IMR-90 (cell line): ENCODE data around the gene AJAP1. TPM values are rescaled to one million over a fixed set of nuclear protein-coding genes. Genes with fewer than 3 reads are reported as not detected.

ENCODE experiments used
- ATAC-seq: fragments of 200-7000 bp; cut with Tn5 transposase; 2 replicates; pipeline ENCODE4 v1.9.1; 2020; ENCODE audit warnings: low read depth, mild to moderate bottlenecking, moderate library complexity
- BruUV-seq: library from RNA; stranded (reverse); fragments of 400-500 nt; replicated peaks from 2 replicates; lab custom pipeline; 2021; lab: Mats Ljungman, UMichigan
- CTCF ChIA-PET: fragments of 300-600 bp; formaldehyde crosslinking; extraction: SDS; loops from one replicate; lab custom pipeline; 2021; ENCODE audit warnings: antibody characterized with exemption; lab: Yijun Ruan, JAX
- POLR2A ChIA-PET: fragments of 300-600 bp; sonication (Branson Sonifier 250); formaldehyde crosslinking; loops from one replicate; lab custom pipeline; 2022; ENCODE audit warnings: antibody characterized with exemption; ENCODE audit not compliant: unreplicated experiment; lab: Charles Lee
- DNase-seq: peaks from one replicate; pipeline ENCODE4 v3.0.0; 2013
- H2AFZ ChIP-seq: replicated peaks from 2 replicates; pipeline ENCODE3; 2013; ENCODE audit warnings: low read length, mild to moderate bottlenecking; ENCODE audit not compliant: poor library complexity
- H2AK5ac ChIP-seq: 2 replicates; pipeline ENCODE4 v1.6.1; 2013; ENCODE audit warnings: low read depth, low read length, inconsistent platforms
- H2AK9ac ChIP-seq: replicated peaks from 2 replicates; pipeline ENCODE3; 2013; ENCODE audit warnings: mild to moderate bottlenecking, low read depth, low read length, moderate library complexity; ENCODE audit not compliant: poor library complexity
- H2BK120ac ChIP-seq: 2 replicates; pipeline ENCODE4 v1.6.1; 2013; ENCODE audit warnings: low read depth, low read length, inconsistent platforms
- H2BK15ac ChIP-seq: 3 replicates; pipeline ENCODE4 v1.6.1; 2013; ENCODE audit warnings: low read depth, low read length, inconsistent platforms
- H2BK20ac ChIP-seq: 2 replicates; pipeline ENCODE4 v1.6.1; 2013; ENCODE audit warnings: low read depth, mild to moderate bottlenecking, inconsistent platforms, low read length, moderate library complexity
- H2BK5ac ChIP-seq: 2 replicates; pipeline ENCODE4 v1.6.1; 2013; ENCODE audit warnings: mild to moderate bottlenecking, low read depth, low read length, inconsistent platforms; ENCODE audit not compliant: poor library complexity, severe bottlenecking
- H3K14ac ChIP-seq: replicated peaks from 2 replicates; pipeline ENCODE4 v1.6.1; 2013; ENCODE audit warnings: low read depth, low read length, inconsistent platforms
- H3K18ac ChIP-seq: 2 replicates; pipeline ENCODE4 v1.6.1; 2013; ENCODE audit warnings: low read depth, low read length, control low read depth
- H3K23ac ChIP-seq: 2 replicates; pipeline ENCODE4 v1.6.1; 2013; ENCODE audit warnings: low read depth, low read length, inconsistent platforms
- H3K27ac ChIP-seq: 2 replicates; pipeline ENCODE4 v1.5.1; 2013; ENCODE audit warnings: mild to moderate bottlenecking, control low read depth, low read length; ENCODE audit not compliant: insufficient read depth
- H3K27me3 ChIP-seq: 2 replicates; pipeline ENCODE4 v1.6.1; 2013; ENCODE audit warnings: low read length; ENCODE audit not compliant: control insufficient read depth, insufficient read depth
- H3K36me3 ChIP-seq: 2 replicates; pipeline ENCODE4 v1.6.1; 2013; ENCODE audit warnings: low read length, mixed read lengths; ENCODE audit not compliant: control insufficient read depth, insufficient read depth
- H3K4ac ChIP-seq: 2 replicates; pipeline ENCODE4 v1.6.1; 2013; ENCODE audit warnings: low read depth, low read length, inconsistent platforms
- H3K4me1 ChIP-seq: 2 replicates; pipeline ENCODE4 v1.6.1; 2013; ENCODE audit warnings: low read length, mixed read lengths; ENCODE audit not compliant: control insufficient read depth, insufficient read depth
- H3K4me2 ChIP-seq: 2 replicates; pipeline ENCODE4 v1.6.1; 2013; ENCODE audit warnings: low read depth, mild to moderate bottlenecking, control low read depth, low read length, moderate library complexity
- H3K4me3 ChIP-seq: 2 replicates; pipeline ENCODE4 v1.5.1; 2013; ENCODE audit warnings: low read depth, mild to moderate bottlenecking, control low read depth, low read length, moderate library complexity; ENCODE audit not compliant: insufficient read depth
- H3K56ac ChIP-seq: 2 replicates; pipeline ENCODE4 v1.6.1; 2013; ENCODE audit warnings: low read length, inconsistent platforms; ENCODE audit not compliant: insufficient read depth; ENCODE audit errors: extremely low read depth
- H3K79me1 ChIP-seq, 2 experiments: 2 replicates each; pipeline ENCODE4 v1.6.1; 2013; ENCODE audit warnings: low read length in 2 of 2, inconsistent platforms in 1 of 2, low read depth in 1 of 2
- H3K9ac ChIP-seq: 2 replicates; pipeline ENCODE4 v1.6.1; 2013; ENCODE audit warnings: low read depth, low read length, control low read depth
- H3K9me1 ChIP-seq: 2 replicates; pipeline ENCODE4 v1.6.1; 2013; ENCODE audit warnings: low read length, inconsistent platforms; ENCODE audit not compliant: insufficient read depth
- H3K9me3 ChIP-seq: 2 replicates; pipeline ENCODE4 v1.6.1; 2013; ENCODE audit warnings: low read length; ENCODE audit not compliant: control insufficient read depth, insufficient read depth
- H4K20me1 ChIP-seq: 2 replicates; pipeline ENCODE4 v1.6.1; 2013; ENCODE audit warnings: low read length, inconsistent platforms; ENCODE audit not compliant: insufficient read depth
- H4K5ac ChIP-seq: 2 replicates; pipeline ENCODE4 v1.6.1; 2013; ENCODE audit warnings: mild to moderate bottlenecking, low read depth, low read length, control low read depth
- H4K8ac ChIP-seq, 2 experiments: 2 replicates each; pipeline ENCODE4 v1.6.1; 2013; ENCODE audit warnings: low read depth in 2 of 2, low read length in 2 of 2, control low read depth in 1 of 2, inconsistent platforms in 1 of 2
- H4K91ac ChIP-seq: 2 replicates; pipeline ENCODE4 v1.6.1; 2013; ENCODE audit warnings: low read depth, low read length, inconsistent platforms; ENCODE audit not compliant: insufficient read depth
- MXI1 ChIP-seq: IDR thresholded peaks from 2 replicates; pipeline ENCODE4 v1.6.1; 2012; ENCODE audit warnings: low read depth, mild to moderate bottlenecking, low read length, moderate library complexity, borderline replicate concordance
- NFE2L2 ChIP-seq: fragments of 150-350 bp; IDR thresholded peaks from 2 replicates; pipeline ENCODE4 v1.6.1; 2016; ENCODE audit warnings: low read depth, mild to moderate bottlenecking, low read length
- WGBS, 2 experiments: methylation state at CpG; one replicate each; pipeline versions ENCODE4 v1.1.5 to v1.1.7; 2013; ENCODE audit warnings: missing lambda C conversion rate in 2 of 2; ENCODE audit not compliant: insufficient read length in 1 of 2; ENCODE audit errors: extremely low coverage in 2 of 2; 5-methylcytosine and 5-hydroxymethylcytosine counted together
- dilution Hi-C: fragments of 300-500 bp; cut with HindIII; formaldehyde crosslinking; loops from one replicate; pipeline ENCODE4 v1.14.3; 2018; ENCODE audit warnings: low sequenced_read_pairs; ENCODE audit not compliant: unreplicated experiment
- in situ Hi-C: fragments of 300-500 bp; cut with MboI; formaldehyde crosslinking; loops from 3 replicates; pipeline ENCODE4 v1.14.3; 2019; ENCODE audit warnings: low sequenced_read_pairs, inconsistent platforms, mixed read lengths
- intact Hi-C: fragments of 100-400 bp; cut with micrococcal nuclease; formaldehyde crosslinking; loops from 2 replicates; pipeline ENCODE4 v1.10.0; 2022
- polyA plus RNA-seq, 3 experiments: library from polyadenylated mRNA; depleted of rRNA; stranded (reverse); fragments of >200 nt; gene quantifications; 2 replicates each; pipeline ENCODE4 v1.2.3, GENCODE V29; 2012; ENCODE audit warnings: low replicate concordance in 1 of 3
- total RNA-seq: library from RNA; depleted of rRNA; stranded (reverse); fragments of >200 nt; gene quantifications from 2 replicates; pipeline ENCODE4 v1.2.3, GENCODE V29; 2012

Gene AJAP1
- total and polyA plus RNA-seq, 2 of the 4 experiments (the other 2 are of a cell fraction) = under 0.01 to 0.02 TPM

DNA sequence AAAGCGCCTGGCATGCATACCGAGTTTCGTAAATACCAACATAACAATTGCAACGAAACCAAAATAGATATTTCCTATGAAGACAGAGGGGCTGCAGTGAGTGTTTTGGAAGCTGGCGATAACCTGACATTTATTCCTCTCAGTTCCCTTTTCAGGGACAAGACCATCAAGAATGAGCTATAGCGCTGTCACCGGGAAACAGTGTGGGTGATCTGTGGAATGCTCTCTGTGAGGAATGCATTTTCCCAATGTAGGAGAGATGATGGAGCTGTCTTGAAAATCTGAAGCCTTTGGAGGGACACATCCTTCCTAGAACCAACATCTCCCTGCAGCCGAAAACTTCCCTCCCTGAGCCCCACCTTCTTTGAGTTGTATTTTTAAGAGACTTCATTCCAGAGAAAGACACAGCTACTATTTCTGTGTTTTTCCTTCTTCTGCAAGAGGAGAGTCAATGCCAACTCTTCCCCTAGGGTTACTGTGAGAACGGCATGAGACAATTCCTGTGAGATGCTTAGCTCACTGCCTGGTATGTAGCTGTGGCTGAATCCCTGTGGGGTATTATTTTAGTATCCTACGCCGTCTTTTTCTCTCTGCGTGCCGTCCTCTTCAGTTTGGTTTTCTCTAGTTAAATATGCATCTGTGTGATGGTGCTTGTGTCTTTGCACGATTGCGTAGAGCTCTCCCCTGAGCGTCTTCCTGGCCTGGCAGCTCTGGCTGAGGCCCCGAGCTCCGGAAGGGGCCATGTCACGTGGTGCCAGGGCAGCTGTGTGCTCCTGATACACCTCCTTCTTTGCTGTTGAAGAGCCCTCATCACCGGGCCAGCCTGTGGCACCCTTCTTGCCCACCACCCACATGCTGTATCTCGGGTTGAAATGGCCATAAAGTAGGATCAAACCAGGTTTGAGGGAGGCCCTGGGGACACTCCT is 45.2 kb downstream of the AJAP1 start (continued):
- no peak for TF ChIP-seq NFE2L2

DNA sequence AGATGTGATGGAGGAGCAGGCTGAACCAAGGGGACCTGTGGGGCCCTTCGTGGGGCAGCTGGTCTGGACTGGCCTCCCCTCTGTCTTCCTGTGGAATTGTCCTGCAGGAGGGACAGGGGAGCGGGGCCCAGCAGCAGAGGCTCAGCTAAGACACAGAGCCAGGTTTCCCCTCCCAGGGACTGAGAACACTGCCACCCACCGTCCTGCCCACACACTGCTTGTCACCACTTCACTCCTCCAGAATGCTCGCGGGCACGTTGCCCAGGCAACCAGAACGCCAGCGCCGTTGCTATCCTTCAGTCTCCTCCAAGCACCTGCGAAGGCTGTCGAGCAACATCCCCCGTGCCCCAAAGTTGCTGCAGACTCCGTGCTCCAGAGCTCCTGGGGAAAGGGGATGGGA is 46.4 kb downstream of the AJAP1 start:
- Histone ChIP-seq H3K4me3 (no peak overlapping the region), H2AFZ (no peak overlapping the region), H2BK5ac (no peak overlapping the region), H2AK9ac (no peak overlapping the region), H3K27ac (no peak overlapping the region), H2BK120ac (no peak overlapping the region), H4K8ac (no peak overlapping the region), H3K56ac (no peak overlapping the region), H3K9me3 (peaks cover 56% of the 10 kb centered on the region), H3K4ac (no peak overlapping the region), H4K5ac (no peak overlapping the region), H3K79me1 (no peaks in the 10 kb centered on the region), H3K9me1 (no peaks in the 10 kb centered on the region), H4K20me1 (no peaks in the 10 kb centered on the region), H3K4me2 (no peak overlapping the region), H2AK5ac (no peak overlapping the region), H3K36me3 (no peaks in the 10 kb centered on the region), H3K23ac (no peak overlapping the region), H3K27me3 (no peaks in the 10 kb centered on the region), H2BK20ac (no peak overlapping the region), H3K18ac (no peak overlapping the region), H2BK15ac (no peak overlapping the region), H4K91ac (no peak overlapping the region), H3K14ac (no peak overlapping the region), H3K9ac (no peak overlapping the region), H3K4me1 (no peaks in the 10 kb centered on the region)
- DNase-seq (no peak), ATAC-seq (no peak)
- no peak for TF ChIP-seq MXI1
- in situ Hi-C loops (no loop called here), dilution Hi-C loops (no loop called here), intact Hi-C loops (no loop called here)
- BruUV-seq = no TSS peak
- CTCF ChIA-PET = no interaction called here
- 37% methylated on average over 3 of the region's 13 CpGs; no CpG with 5 or more reads in 1 of the 2 experiments for WGBS, 2 experiments
- POLR2A ChIA-PET = no interaction called here
